ENCODE measurements around the gene PIWIL1. TPM values are rescaled to one million over a fixed set of nuclear protein-coding genes. Genes with fewer than 3 reads are reported as not detected.

PIWIL1 gene
- total RNA-seq, 4 donors from 2014 or later: not detected

DNA sequence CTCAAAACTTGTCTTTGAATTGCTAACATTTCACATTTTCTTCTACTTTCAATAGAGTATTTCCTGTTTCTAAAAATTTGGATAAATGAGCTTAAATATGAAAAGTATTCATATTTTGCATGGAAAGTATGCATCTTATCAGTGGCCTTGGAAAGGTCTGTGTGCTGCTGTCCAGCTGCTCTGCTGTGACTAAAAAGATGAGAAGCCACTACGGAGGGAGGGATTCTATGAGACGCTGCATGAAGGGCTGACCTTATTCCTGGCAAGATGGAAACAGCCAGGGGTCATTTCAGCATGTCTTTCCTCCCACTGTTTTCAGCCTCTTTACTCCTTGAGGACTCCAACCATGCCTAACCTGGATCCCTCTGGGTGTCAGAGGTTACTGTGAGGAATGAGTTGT is 13.0 kb downstream of the PIWIL1 start:
- Histone ChIP-seq H3K9me3 (no peaks in the 10 kb centered on the region), H3K27me3 (peaks cover 0 to 3% of the 10 kb centered on the region in 2 donors), H3K36me3 (no peaks in the 10 kb centered on the region), H3K4me1 (no peaks in the 10 kb centered on the region), H3K4me3 (no peak overlapping the region), H3K27ac (no peak overlapping the region)
- TF ChIP-seq EP300 (IDR thresholded peaks at IDR 0.05) (no peak), POLR2A (IDR thresholded peaks at IDR 0.05) (no peak)
- TF ChIP-seq, protein P1, sequence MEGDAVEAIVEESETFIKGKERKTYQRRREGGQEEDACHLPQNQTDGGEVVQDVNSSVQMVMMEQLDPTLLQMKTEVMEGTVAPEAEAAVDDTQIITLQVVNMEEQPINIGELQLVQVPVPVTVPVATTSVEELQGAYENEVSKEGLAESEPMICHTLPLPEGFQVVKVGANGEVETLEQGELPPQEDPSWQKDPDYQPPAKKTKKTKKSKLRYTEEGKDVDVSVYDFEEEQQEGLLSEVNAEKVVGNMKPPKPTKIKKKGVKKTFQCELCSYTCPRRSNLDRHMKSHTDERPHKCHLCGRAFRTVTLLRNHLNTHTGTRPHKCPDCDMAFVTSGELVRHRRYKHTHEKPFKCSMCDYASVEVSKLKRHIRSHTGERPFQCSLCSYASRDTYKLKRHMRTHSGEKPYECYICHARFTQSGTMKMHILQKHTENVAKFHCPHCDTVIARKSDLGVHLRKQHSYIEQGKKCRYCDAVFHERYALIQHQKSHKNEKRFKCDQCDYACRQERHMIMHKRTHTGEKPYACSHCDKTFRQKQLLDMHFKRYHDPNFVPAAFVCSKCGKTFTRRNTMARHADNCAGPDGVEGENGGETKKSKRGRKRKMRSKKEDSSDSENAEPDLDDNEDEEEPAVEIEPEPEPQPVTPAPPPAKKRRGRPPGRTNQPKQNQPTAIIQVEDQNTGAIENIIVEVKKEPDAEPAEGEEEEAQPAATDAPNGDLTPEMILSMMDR (IDR thresholded peaks at IDR 0.05): no peak
- no peak for DNase-seq (ENCODE audit: low spot score in 2 of 2)
- 22 to 27% methylated on average over 2 of the region's 2 CpGs for WGBS, 2 donors

DNA sequence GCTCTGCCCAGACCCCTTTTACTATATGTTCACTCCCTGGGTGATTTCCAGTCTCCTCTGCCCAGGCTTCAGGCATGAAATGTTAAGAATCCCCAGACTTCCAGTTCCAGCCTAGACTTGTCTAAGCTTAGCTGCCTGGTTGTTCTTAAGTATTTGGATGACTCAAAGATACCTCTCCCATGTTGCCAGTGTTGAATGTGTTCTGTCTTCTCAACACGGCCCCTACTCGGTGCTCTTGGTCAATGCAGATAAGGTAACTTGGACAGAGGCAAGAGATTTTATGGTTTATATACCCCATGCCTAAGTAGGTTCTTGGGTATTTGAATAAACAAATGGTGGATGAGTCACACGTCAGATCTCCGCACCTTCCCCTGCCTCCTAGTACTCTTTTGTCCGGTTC is 13.6 kb downstream of the PIWIL1 start:
- 86 to 90% methylated on average over 5 of the region's 5 CpGs for WGBS, 2 donors
- no peak for TF ChIP-seq EP300 (IDR thresholded peaks at IDR 0.05)
- Histone ChIP-seq H3K27me3 (peaks cover 0 to 2% of the 10 kb centered on the region in 2 donors), H3K9me3 (no peaks in the 10 kb centered on the region), H3K4me1 (no peaks in the 10 kb centered on the region), H3K27ac (no peak overlapping the region), H3K36me3 (no peaks in the 10 kb centered on the region), H3K4me3 (no peak overlapping the region)
- no peak for DNase-seq (ENCODE audit: low spot score in 2 of 2)

DNA sequence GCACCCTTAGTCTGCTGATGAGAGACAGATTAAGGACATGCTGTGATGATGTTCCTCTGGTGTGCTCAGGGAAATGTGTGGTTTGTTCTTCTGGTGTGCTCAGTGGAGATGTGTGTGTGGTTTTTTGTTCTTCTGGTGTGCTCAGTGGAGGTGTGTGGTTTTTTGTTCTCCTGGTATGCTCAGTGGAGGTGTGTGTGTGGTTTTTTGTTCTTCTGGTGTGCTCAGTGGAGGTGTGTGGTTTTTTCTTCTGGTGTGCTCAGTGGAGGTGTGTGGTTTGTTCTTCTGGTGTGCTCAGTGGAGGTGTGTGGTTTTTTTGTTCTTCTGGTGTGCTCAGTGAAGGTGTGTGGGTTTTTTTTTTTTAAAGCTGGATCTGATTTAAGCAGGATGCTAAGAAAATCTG is 15.4 kb downstream of the PIWIL1 start:
- Histone ChIP-seq H3K36me3 (no peaks in the 10 kb centered on the region), H3K4me3 (no peak overlapping the region), H3K9me3 (no peaks in the 10 kb centered on the region), H3K4me1 (no peaks in the 10 kb centered on the region), H3K27me3 (no peaks in the 10 kb centered on the region), H3K27ac (no peak overlapping the region)
- DNase-seq (ENCODE audit: low spot score in 2 of 2): no peak
- TF ChIP-seq, protein P1 (IDR thresholded peaks at IDR 0.05): no peak
- TF ChIP-seq EP300 (IDR thresholded peaks at IDR 0.05) (no peak), POLR2A (IDR thresholded peaks at IDR 0.05) (no peak)

DNA sequence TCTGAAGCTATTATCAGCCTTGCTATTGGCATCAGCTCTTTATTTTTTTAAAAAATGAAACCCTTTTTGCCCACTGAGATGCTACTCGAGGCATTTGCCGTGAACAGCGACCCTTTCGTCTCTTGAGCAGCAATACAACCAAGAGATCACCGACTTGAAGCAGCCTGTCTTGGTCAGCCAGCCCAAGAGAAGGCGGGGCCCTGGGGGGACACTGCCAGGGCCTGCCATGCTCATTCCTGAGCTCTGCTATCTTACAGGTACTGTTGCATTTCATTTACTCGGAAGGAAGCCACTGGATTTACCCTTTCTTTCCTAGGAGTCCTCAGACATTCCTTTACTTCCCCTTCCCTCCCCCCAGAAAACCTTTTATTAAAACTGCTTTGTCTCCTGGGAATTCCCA is 16.7 kb downstream of the PIWIL1 start:
- Histone ChIP-seq H3K36me3 (no peaks in the 10 kb centered on the region), H3K9me3 (no peaks in the 10 kb centered on the region), H3K4me3 (no peak overlapping the region), H3K27me3 (peaks cover 0 to 3% of the 10 kb centered on the region in 2 donors), H3K4me1 (no peaks in the 10 kb centered on the region), H3K27ac (no peak overlapping the region)
- no peak for DNase-seq (ENCODE audit: low spot score in 2 of 2)
- 67 to 69% methylated on average over 7 of the region's 7 CpGs for WGBS, 2 donors
- no peak for TF ChIP-seq EP300 (IDR thresholded peaks at IDR 0.05)

GRCh38 chr12:130356222-130356621 is 18.5 kb downstream of the PIWIL1 start:
- TF ChIP-seq POLR2A (IDR thresholded peaks at IDR 0.05) (no peak), EP300 (IDR thresholded peaks at IDR 0.05) (no peak)
- TF ChIP-seq, protein P1 (IDR thresholded peaks at IDR 0.05): no peak
- no peak for DNase-seq (ENCODE audit: low spot score in 2 of 2)
- no peak overlapping the region for H3K27ac ChIP-seq
- H3K4me3 ChIP-seq: no peak overlapping the region
- peaks cover 0 to 3% of the 10 kb centered on the region in 2 donors for H3K27me3 ChIP-seq
- H3K4me1 ChIP-seq: no peaks in the 10 kb centered on the region
- 63 to 75% methylated on average over 8 of the region's 8 CpGs for WGBS, 2 donors
- H3K36me3 ChIP-seq: no peaks in the 10 kb centered on the region
- no peaks in the 10 kb centered on the region for H3K9me3 ChIP-seq

- no peaks in the 10 kb centered on the region for H3K9me3 ChIP-seq
- no peak overlapping the region for H3K4me3 ChIP-seq
- no peaks in the 10 kb centered on the region for H3K36me3 ChIP-seq
- H3K4me1 ChIP-seq: no peaks in the 10 kb centered on the region
- TF ChIP-seq EP300 (IDR thresholded peaks at IDR 0.05) (no peak), POLR2A (IDR thresholded peaks at IDR 0.05) (no peak)
- TF ChIP-seq, protein P1 (IDR thresholded peaks at IDR 0.05): no peak
- no peak overlapping the region for H3K27ac ChIP-seq
- no peak for DNase-seq (ENCODE audit: low spot score in 2 of 2)
- peaks cover 0 to 3% of the 10 kb centered on the region in 2 donors for H3K27me3 ChIP-seq
- WGBS, 2 donors: 55 to 56% methylated on average over 8 of the region's 8 CpGs
These were observed 19.6 kb downstream of the PIWIL1 start for GRCh38 chr12:130357241-130357640.
